ENCODE results near the gene ADGRB3.

Gene ADGRB3

GRCh38 chr6:68709882-68710281 is 74.8 kb downstream of the ADGRB3 start:
- Histone ChIP-seq H3K9ac (ENCODE audit: low read length) (no peak overlapping the region), H3F3A (ENCODE audit: insufficient read depth, low read length) (no peaks in the 10 kb centered on the region), H3K9me2 (ENCODE audit: low read depth, low read length) (no peaks in the 10 kb centered on the region), H3K9me3 (ENCODE audit: low read length) (no peaks in the 10 kb centered on the region), H4K20me1 (ENCODE audit: insufficient read depth, low read length) (no peaks in the 10 kb centered on the region), H3K27ac (ENCODE audit: low read depth, low read length, poor library complexity, severe bottlenecking) (no peak overlapping the region), H3K36me3 (ENCODE audit: insufficient read depth, low read length) (no peaks in the 10 kb centered on the region), H2AFZ (ENCODE audit: low read length) (no peak overlapping the region), H3K27me3 (ENCODE audit: insufficient read depth, low read length) (no peaks in the 10 kb centered on the region), H3K79me2 (ENCODE audit: insufficient read depth, low read length) (no peaks in the 10 kb centered on the region), H3K4me3 (ENCODE audit: low read depth, low read length, poor library complexity, severe bottlenecking) (no peak overlapping the region), H3K4me2 (ENCODE audit: low read length) (no peak overlapping the region), H3K4me1 (ENCODE audit: insufficient read depth, low read length, severe bottlenecking) (no peaks in the 10 kb centered on the region)
- no peak for TF ChIP-seq EZH2 (IDR thresholded peaks at IDR 0.05; ENCODE audit: borderline replicate concordance, low read length)
- TF ChIP-seq CTCF (IDR thresholded peaks at IDR 0.05; ENCODE audit: low read length): no peak

DNA sequence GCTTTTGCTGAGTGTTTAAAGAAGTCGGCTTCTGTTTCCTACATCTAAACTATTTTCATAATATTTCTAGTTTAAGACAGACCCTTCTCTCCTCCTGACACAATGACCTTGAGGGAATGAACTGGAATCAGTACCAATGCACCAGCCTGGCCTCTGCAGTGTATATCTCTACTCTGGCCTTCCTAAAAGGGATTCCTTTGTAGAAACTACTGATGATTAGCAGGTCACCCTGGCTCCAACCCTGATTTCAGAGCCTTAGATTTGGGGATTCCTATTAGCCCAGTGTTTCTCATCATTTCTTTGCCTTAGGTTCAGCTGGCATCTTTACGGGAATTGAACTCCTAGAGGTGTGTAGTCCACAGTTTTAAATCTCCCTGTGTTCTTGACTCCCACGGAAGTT is 75.4 kb downstream of the ADGRB3 start:
- no peak overlapping the region for H3K4me3 ChIP-seq (ENCODE audit: low read depth, low read length, poor library complexity, severe bottlenecking)
- H3K79me2 ChIP-seq (ENCODE audit: insufficient read depth, low read length): no peaks in the 10 kb centered on the region
- H3K36me3 ChIP-seq (ENCODE audit: insufficient read depth, low read length): no peaks in the 10 kb centered on the region
- no peaks in the 10 kb centered on the region for H3F3A ChIP-seq (ENCODE audit: insufficient read depth, low read length)
- no peaks in the 10 kb centered on the region for H3K9me3 ChIP-seq (ENCODE audit: low read length)
- H3K4me2 ChIP-seq (ENCODE audit: low read length): no peak overlapping the region
- H2AFZ ChIP-seq (ENCODE audit: low read length): no peak overlapping the region
- no peaks in the 10 kb centered on the region for H3K27me3 ChIP-seq (ENCODE audit: insufficient read depth, low read length)
- H3K9ac ChIP-seq (ENCODE audit: low read length): no peak overlapping the region
- no peaks in the 10 kb centered on the region for H3K9me2 ChIP-seq (ENCODE audit: low read depth, low read length)
- no peak for TF ChIP-seq CTCF (IDR thresholded peaks at IDR 0.05; ENCODE audit: low read length)
- no peak for TF ChIP-seq EZH2 (IDR thresholded peaks at IDR 0.05; ENCODE audit: borderline replicate concordance, low read length)
- H3K27ac ChIP-seq (ENCODE audit: low read depth, low read length, poor library complexity, severe bottlenecking): no peak overlapping the region
- no peaks in the 10 kb centered on the region for H4K20me1 ChIP-seq (ENCODE audit: insufficient read depth, low read length)
- no peaks in the 10 kb centered on the region for H3K4me1 ChIP-seq (ENCODE audit: insufficient read depth, low read length, severe bottlenecking)

- H3K4me3 ChIP-seq (ENCODE audit: low read depth, low read length, poor library complexity, severe bottlenecking): no peak overlapping the region
- no peak overlapping the region for H3K27ac ChIP-seq (ENCODE audit: low read depth, low read length, poor library complexity, severe bottlenecking)
- no peaks in the 10 kb centered on the region for H3K9me2 ChIP-seq (ENCODE audit: low read depth, low read length)
- H3K9me3 ChIP-seq (ENCODE audit: low read length): no peaks in the 10 kb centered on the region
- no peaks in the 10 kb centered on the region for H3K4me1 ChIP-seq (ENCODE audit: insufficient read depth, low read length, severe bottlenecking)
- H4K20me1 ChIP-seq (ENCODE audit: insufficient read depth, low read length): no peaks in the 10 kb centered on the region
- H3K36me3 ChIP-seq (ENCODE audit: insufficient read depth, low read length): no peaks in the 10 kb centered on the region
- H3K9ac ChIP-seq (ENCODE audit: low read length): no peak overlapping the region
- no peaks in the 10 kb centered on the region for H3K27me3 ChIP-seq (ENCODE audit: insufficient read depth, low read length)
- no peaks in the 10 kb centered on the region for H3K79me2 ChIP-seq (ENCODE audit: insufficient read depth, low read length)
- TF ChIP-seq EZH2 (IDR thresholded peaks at IDR 0.05; ENCODE audit: borderline replicate concordance, low read length) (no peak), CTCF (IDR thresholded peaks at IDR 0.05; ENCODE audit: low read length) (no peak)
- H3F3A ChIP-seq (ENCODE audit: insufficient read depth, low read length): no peaks in the 10 kb centered on the region
- H2AFZ ChIP-seq (ENCODE audit: low read length): no peak overlapping the region
- H3K4me2 ChIP-seq (ENCODE audit: low read length): no peak overlapping the region
These were observed 75.8 kb downstream of the ADGRB3 start for GRCh38 chr6:68710916-68711315.
